Measurements from ENCODE around the gene RNF150.

- TF ChIP-seq CTCF (conservative IDR thresholded peaks at IDR 0.05; ENCODE audit: low read length) (no peak), EZH2phosphoT487 (IDR thresholded peaks at IDR 0.05; ENCODE audit: borderline replicate concordance) (no peak)
These were observed 283.7 kb downstream of the RNF150 start for GRCh38 chr4:140849526-140849925.
